Measurements from ENCODE around the gene BCAS3.

- TF ChIP-seq EZH2 (IDR thresholded peaks at IDR 0.05; ENCODE audit: borderline replicate concordance, insufficient read depth, low read length, poor library complexity, severe bottlenecking) (no peak), CTCF (IDR thresholded peaks at IDR 0.05; ENCODE audit: poor library complexity, severe bottlenecking) (no peak), REST (IDR thresholded peaks at IDR 0.05; ENCODE audit: borderline replicate concordance) (no peak), RAD21 (conservative IDR thresholded peaks at IDR 0.05) (no peak), POLR2AphosphoS5 (IDR thresholded peaks at IDR 0.05) (no peak)
These were observed 484.0 kb downstream of the BCAS3 start for GRCh38 chr17:61161615-61162134.
